Epithelial cell of umbilical artery (primary cell): Measurements from ENCODE around the gene CD93. TPM values are rescaled to one million over a fixed set of nuclear protein-coding genes. Genes with fewer than 3 reads are reported as not detected.

ENCODE experiments used
- total RNA-seq: library from RNA; depleted of rRNA; stranded (reverse); fragments of >200 nt; gene quantifications from 2 replicates; pipeline ENCODE4 v1.2.3, GENCODE V29; 2014

Gene CD93, protein sequence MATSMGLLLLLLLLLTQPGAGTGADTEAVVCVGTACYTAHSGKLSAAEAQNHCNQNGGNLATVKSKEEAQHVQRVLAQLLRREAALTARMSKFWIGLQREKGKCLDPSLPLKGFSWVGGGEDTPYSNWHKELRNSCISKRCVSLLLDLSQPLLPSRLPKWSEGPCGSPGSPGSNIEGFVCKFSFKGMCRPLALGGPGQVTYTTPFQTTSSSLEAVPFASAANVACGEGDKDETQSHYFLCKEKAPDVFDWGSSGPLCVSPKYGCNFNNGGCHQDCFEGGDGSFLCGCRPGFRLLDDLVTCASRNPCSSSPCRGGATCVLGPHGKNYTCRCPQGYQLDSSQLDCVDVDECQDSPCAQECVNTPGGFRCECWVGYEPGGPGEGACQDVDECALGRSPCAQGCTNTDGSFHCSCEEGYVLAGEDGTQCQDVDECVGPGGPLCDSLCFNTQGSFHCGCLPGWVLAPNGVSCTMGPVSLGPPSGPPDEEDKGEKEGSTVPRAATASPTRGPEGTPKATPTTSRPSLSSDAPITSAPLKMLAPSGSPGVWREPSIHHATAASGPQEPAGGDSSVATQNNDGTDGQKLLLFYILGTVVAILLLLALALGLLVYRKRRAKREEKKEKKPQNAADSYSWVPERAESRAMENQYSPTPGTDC
- 533 and 565 TPM in 2 replicates for total RNA-seq

DNA sequence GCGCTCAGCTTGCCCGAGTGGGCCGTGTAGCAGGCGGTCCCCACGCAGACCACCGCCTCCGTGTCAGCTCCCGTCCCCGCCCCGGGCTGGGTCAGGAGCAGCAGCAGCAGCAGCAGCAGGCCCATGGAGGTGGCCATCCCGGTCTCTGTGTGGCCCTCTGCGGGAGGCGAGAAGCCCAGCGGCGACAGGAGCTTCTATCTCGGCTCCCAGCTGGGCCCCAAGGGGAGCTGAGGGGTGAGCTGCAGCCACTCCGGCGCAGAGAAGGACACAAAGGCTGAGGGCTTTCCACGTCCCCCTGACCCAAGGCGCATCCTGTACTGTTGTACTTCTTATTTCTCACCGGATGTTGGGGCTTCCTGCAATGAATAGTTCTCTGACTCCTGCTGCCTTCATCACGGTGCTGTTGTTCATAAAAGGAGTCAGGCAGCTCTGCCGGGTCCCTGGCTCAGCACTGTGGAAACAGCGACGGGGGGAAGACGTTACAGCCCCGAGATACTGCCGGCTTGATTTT lies at the start of gene CD93:
Gene CD93, minus strand, starts transcription at position 269 of the 511 bp plus-strand sequence. Its CDS starts 132 bp downstream, at position 137.

DNA sequence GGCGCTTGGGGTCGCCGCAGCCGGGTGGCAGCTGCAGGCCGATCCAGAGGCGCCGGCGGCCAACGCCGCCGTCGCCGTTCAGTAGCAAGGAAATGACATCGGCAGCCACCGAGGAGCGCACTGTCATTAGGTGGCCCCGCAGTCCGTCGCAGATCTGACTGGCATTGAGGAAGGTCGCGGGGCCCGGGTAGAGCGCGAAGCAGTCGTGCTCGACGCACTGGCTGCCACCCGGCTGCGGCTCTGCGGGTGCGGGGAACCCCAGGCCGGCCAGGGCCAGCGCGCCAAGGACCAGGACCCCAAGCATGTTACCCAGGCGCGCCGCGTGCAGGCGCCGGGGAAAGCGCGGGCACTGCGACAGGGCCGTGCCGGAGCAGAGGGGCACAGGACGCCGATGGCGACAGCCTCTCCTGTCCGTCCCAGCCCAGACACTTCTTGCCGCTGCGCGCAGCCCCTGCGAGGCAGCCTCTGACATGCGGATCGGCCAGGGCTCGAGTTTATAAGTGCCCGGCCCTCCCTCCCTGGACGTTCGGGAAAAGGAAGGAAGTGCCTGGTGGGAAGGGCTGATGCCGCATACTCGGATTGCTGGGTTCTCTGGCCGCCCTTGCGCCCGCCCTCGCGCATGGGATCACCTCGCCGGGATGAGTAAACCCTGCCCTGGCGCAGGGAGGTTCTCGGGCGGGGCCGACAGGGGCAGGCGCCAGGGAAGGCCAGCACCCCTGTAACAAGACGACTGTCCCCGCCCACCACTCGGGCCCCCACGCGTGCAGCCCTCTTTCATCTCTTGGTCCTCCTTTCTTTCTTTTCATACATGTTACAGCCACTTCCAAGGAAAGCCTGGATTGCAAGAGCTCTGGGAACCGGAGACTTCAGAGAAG lies 36.7 kb downstream of the CD93 start, which contains the start of gene THBD:
Gene THBD, minus strand, starts transcription at position 472 of the 875 bp plus-strand sequence. Its CDS starts 168 bp downstream, at position 304.

GRCh38 chr20:23034721-23035671 lies 51.1 kb downstream of the CD93 start, which contains the start of gene SSTR4:
Gene SSTR4, plus strand, starts transcription at chr20:23035312. Its CDS starts 172 bp downstream, at chr20:23035484.

Other genes starting within 250 kb of the CD93 start
- gene SSTR4, start 51.0 kb downstream of the CD93 start, total RNA-seq, result not detected in 2 replicates
- gene THBD, start 36.7 kb downstream of the CD93 start, total RNA-seq, result 11.7 and 32.7 TPM in 2 replicates